AG04449 (cell line): Measurements from ENCODE around the gene SLTM.
"Not testable (repeated sequence)": the region's sequence is repeated elsewhere in the genome, so short reads cannot be mapped to it uniquely, and the experiment has no call there.

Experiments
- CTCF ChIA-PET: fragments of 350-600 bp; formaldehyde crosslinking; extraction: SDS; loops from one replicate; lab custom pipeline; 2021; ENCODE audit warnings: antibody characterized with exemption; lab: Yijun Ruan, JAX
- POLR2A ChIA-PET: fragments of 400-600, 350-600 bp; formaldehyde crosslinking; extraction: SDS; loops from one replicate; lab custom pipeline; 2020; ENCODE audit warnings: antibody characterized with exemption, inconsistent platforms; lab: Yijun Ruan, JAX
- DNase-seq: peaks from one replicate; pipeline ENCODE4 v3.0.0-alpha.2; 2010; ENCODE audit warnings: low read depth, low spot score
- H3K4me3 ChIP-seq: 2 replicates; pipeline ENCODE4 v1.5.1; 2011; ENCODE audit warnings: low read depth, mild to moderate bottlenecking, control low read depth, low read length
- CTCF ChIP-seq: IDR thresholded peaks from one replicate; pipeline ENCODE4 v1.5.1; 2011; ENCODE audit warnings: mild to moderate bottlenecking, moderate library complexity, low read length, control low read depth, inconsistent platforms; ENCODE audit not compliant: insufficient read depth; ENCODE audit errors: missing control alignments

The SLTM gene

GRCh38 chr15:58923284-58923683 lies 10.2 kb downstream of the SLTM start:
- ChIA-PET POLR2A (no interaction called here), CTCF (interaction anchor here (0.8 to 1.3 kb wide), 2 partner anchors 8 to 9 kb away, joined by 3 read pairs; no protein-coding TSS in a partner anchor)
- no peak for DNase-seq
- no peak for TF ChIP-seq CTCF
- no peak overlapping the region for H3K4me3 ChIP-seq

GRCh38 chr15:58921267-58921790 lies 12.2 kb downstream of the SLTM start:
- no peak for TF ChIP-seq CTCF
- POLR2A ChIA-PET: no interaction called here
- CTCF ChIA-PET: interaction anchor here (1.6 kb wide), 1 partner anchor 11 kb away, joined by 6 read pairs; no protein-coding TSS in a partner anchor
- no peak for DNase-seq
- H3K4me3 ChIP-seq: no peak overlapping the region

GRCh38 chr15:58920447-58920846 lies 13.0 kb downstream of the SLTM start:
- H3K4me3 ChIP-seq, POLR2A ChIA-PET, DNase-seq, CTCF ChIA-PET: not testable (repeated sequence)

- H3K4me3 ChIP-seq: no peak overlapping the region
- POLR2A ChIA-PET: no interaction called here
- DNase-seq: no peak
- CTCF ChIA-PET: no interaction called here
- TF ChIP-seq CTCF: no peak
Measured at GRCh38 chr15:58919232-58919631, 14.2 kb downstream of the SLTM start.

GRCh38 chr15:58918239-58918638 lies 15.2 kb downstream of the SLTM start:
- no peak for TF ChIP-seq CTCF
- no peak overlapping the region for H3K4me3 ChIP-seq
- ChIA-PET CTCF (interaction anchor here (1.3 kb wide), 1 partner anchor 13 kb away, joined by 5 read pairs; no protein-coding TSS in a partner anchor), POLR2A (no interaction called here)
- DNase-seq: no peak

- POLR2A ChIA-PET: not testable (repeated sequence)
Measured at GRCh38 chr15:58917613-58918129, 15.8 kb downstream of the SLTM start.

GRCh38 chr15:58916962-58917361 lies 16.5 kb downstream of the SLTM start:
- DNase-seq: no peak
- H3K4me3 ChIP-seq: no peak overlapping the region
- no peak for TF ChIP-seq CTCF
- ChIA-PET CTCF (interaction anchor here (0.7 kb wide), 1 partner anchor 13 kb away, joined by 3 read pairs; no protein-coding TSS in a partner anchor), POLR2A (no interaction called here)

More at GRCh38 chr15:58917613-58918129, 15.8 kb downstream of the SLTM start:
- DNase-seq, H3K4me3 ChIP-seq: not testable (repeated sequence)
- CTCF ChIA-PET: interaction anchor here (1.3 kb wide), 1 partner anchor 14 kb away, joined by 5 read pairs; no protein-coding TSS in a partner anchor
